Epithelial cell of prostate (primary cell): ENCODE results near the gene LAMTOR1.

ENCODE experiments used
- DNase-seq: peaks from one replicate; pipeline ENCODE4 v3.0.0-alpha.2; 2011; ENCODE audit warnings: low read depth, low spot score
- H3K27ac ChIP-seq: fragments of 450-650 bp; 2 replicates; pipeline ENCODE4 v1.5.1; 2017; ENCODE audit warnings: mild to moderate bottlenecking

Gene LAMTOR1

DNA sequence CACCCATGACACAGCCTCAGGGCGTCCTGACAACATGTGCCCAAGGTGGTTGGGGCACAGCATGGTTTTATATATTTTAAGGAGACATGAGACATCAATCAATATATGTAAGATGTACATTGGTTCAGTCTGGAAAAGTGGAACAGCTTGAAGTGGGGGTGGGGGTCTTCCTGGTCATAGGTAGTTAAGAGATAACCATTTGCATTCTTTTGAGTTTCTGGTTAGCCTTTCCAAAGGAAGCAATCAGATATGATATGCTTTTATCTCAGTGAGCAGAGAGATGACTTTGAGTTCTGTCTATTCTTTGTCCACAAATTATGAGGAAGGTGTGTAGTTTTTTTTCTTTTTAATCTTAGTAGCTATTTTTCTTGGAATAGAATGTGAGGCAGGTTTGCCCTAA lies 19.5 kb upstream of the LAMTOR1 start:
- no peak for DNase-seq
- no peak overlapping the region for H3K27ac ChIP-seq

DNA sequence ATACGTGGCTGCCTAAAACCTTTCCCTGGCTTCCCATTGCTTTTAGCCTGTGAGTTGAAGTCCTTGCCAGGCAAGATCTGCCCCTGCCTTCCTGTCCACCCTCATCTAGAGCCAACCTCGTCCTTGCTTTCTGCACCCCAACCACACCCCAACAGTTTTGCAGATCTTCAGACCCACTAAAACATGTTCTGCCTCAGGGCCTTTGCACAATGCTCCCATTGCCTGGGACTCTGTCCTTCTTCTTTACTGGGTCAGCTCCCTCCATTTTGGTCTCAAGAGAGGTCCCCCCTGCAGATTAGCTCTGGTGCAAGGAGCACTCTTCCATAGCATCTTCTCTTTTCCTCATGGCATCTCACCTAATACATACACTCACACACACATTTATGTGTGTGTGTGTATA lies 17.8 kb upstream of the LAMTOR1 start:
- no peak overlapping the region for H3K27ac ChIP-seq
- no peak for DNase-seq

DNA sequence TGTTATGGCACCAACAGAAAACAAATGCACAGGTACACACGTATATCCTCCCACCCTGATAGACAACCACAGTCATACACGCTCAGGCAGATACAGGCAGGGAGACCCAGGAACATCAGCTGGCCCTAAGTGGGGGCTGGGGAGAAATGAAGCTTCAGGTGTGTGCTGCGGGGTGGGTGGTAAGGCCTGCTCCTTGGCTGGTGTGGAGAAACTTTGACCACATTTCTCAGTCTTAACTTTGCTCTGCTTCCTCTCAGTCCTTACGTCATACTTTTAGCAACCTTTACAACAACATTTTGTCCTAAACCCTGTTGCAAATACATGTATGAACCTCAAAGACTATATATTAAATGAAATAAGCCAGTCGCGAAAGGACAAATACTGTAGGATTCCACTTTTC lies 16.1 kb upstream of the LAMTOR1 start:
- DNase-seq: no peak
- H3K27ac ChIP-seq: no peak overlapping the region

DNA sequence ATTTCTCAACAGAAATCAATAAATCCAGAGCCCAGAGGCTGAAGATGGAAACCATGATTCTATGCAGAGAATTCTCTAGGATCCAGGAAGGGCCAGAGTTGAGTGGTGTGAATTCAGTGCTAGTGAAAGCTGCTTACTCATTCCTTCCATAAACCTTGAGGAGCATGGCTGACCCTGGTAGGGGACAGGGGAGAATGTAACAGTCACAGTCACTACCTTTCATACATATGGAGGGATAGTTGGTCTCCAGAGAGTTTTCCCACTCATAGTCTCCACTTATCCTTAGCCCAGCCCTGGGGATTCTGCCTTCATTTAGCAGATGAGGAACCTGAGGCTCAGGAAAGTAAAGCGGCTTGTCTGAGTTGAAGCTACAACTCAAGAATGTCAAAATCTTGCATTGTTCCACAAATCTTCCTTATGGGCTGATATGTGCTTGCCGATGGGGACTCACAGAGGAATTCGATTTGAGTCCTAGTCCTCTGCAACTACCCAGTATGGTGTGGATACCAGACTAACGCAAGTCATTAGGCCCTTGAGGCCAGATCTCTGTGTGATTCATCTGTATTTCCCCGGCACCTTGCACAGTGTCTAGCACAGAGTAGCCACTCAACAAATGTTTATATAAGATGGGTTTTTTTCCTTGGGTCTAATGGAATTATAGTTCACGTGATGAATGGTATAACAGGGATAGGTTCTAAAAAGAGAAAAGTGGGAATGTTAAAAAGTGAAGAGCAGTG lies 13.1 kb upstream of the LAMTOR1 start:
- no peak for DNase-seq

DNA sequence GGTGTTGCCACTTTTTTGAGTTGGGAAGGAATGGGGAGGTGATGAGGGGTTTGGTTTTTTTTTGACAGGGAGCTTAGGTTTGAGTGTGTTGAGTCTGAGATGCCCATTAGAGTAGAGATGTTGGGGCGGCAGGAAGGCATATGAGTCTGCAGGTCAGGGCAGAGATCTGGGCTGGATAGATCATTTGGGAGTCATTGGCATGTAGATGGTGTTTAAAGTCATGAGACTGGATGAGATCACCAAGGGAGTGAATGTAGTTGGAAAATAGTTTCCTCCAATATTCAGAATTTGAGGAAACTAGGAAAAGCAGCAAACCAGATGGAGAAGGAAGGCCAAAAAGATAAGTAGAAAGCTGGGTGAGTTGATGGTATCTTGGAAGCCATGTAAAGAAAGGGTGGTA lies 11.5 kb upstream of the LAMTOR1 start:
- peak overlapping the region; percentile 99 for H3K27ac ChIP-seq
- peak; percentile 27 for DNase-seq

More for the DNA sequence above, 13.1 kb upstream of the LAMTOR1 start:
- peak overlapping the region; percentile 99 for H3K27ac ChIP-seq

DNA sequence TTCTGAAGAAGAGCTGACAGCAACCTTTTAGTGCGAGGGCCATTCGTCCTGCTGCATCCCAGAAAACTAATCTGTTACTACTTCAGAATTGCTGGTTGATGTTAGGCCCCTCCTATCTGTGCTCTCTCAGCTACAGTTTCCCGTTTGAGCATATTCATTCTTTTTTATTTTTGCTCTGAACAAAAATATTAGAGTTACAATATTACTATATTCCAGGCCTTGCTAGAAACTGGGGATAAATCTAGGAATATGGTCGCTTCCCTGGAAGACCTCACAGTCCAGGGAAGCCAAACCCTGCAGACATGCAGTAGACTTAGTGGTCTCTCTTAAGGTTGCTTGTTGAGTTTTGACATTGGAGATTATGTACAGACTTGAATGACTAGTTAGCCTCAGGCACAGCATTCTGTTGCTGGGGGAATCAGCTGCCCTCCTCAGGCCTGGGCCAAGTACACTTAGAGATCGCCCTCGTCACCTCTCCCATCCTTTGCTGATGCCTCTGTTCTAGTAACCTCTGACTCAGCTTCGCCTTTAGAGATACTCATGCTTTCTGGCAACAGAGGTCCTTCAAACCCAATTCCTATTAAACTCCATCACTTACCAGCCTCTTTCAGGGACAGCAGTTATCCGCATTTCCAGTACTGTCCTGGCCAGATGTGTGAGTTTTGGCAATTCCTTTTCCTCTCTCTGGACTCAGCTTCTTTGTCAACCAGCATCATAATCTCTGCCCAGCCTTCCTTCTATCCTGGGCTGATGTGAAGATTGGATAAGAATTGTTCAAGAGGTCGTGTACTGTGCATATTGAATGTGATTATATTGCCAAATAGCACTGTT lies 10.1 kb upstream of the LAMTOR1 start:
- peak overlapping the region; percentile 99 for H3K27ac ChIP-seq
- peak; percentile 20 for DNase-seq

DNA sequence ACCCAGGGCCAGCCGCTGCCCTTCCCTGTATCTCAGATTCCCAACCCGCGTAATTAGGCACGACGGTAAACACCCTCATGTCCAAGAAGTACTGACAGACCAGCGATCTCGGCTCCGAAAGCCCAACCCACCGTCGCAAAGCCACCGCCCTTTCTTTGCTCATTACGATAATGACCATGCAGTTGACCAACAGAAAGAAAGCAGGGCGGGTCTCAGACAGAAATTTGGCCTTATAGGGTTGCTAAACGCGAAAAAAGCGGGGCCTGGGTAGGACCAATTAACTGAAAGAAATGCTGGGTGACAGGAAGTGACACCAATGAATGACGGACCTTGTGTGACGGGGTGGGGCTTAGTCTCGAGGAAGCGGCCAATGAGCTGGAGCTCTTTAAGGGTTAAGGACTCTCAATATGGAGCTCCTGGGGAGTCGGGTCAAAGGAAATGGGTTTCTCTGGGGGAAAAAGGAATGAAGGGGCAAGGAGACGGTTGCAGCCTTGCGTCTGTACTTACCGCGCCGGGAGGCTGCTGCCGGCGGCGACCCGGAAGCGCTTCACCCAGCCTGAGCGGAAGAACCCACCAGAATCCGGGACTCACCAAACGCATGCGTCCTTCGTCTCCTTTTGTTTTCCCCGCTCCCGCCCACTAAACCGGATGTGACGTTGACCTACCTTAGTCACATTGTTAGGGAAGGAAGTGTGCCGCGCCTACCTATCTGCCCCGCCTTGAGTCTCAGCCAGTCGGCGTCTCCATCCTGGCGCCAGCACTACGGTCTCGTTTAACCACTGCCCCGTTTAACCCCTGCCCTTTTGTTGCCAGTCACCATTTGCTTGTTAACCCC lies 9.3 kb upstream of the LAMTOR1 start, which contains the start of gene ANAPC15:
Gene ANAPC15 (minus strand): TSS at position 553 of the 835 bp plus-strand sequence. CDS start 1,419 bp downstream, outside the sequence.
- H3K27ac ChIP-seq: peak within 1 kb of the TSS; percentile 99
- peak; percentile 98 for DNase-seq

DNA sequence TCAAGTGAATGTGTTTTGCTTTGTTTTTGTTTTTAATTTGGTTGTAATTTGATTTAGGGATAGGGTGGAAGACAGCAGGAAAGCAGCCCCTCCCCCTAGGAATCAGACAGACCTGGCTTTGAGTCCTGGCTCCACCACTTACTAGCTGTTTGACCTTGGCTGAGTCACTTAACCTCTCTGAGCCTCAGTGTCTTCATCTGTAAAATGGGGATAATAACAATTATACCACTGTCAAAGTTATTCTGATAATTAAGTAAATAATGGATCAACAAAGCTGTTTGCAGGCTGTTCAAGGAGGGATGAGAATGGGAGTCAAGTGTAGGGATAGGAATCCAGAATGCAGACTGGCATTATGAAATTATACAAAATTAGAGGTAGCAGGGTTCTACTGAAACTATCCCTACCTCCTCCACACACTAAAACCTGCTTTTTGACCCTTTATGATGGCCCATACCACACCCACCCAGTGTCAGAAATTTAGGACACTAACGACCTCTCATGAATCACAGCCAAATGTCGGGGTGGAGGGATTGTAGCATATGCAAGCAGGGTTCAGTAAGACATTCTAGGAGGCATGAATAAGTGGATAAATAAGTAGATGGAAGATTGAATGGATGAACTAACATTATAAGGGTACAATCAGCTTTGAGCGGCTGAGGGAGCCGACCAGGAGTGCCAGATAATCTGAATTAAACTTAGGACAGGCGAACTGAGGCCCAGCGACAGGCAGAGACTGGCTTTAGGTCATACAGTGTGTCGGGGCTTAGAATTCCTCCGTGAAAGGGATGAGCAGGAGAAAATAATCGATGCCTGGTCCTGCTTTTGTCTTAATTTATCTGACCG lies 8.4 kb upstream of the LAMTOR1 start:
- H3K27ac ChIP-seq: peak overlapping the region; percentile 99
- no peak for DNase-seq

DNA sequence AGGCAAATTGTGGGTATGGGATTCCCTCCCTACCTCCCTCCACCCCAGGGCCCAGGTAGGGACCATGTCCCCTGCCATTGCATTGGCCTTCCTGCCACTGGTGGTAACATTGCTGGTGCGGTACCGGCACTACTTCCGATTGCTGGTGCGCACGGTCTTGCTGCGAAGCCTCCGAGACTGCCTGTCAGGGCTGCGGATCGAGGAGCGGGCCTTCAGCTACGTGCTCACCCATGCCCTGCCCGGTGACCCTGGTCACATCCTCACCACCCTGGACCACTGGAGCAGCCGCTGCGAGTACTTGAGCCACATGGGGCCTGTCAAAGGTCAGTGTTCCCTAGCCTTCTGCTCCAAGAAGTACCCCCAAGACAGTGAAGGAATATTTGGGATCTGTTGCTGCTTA lies 2.8 kb upstream of the LAMTOR1 start, which contains the start of gene TOMT:
Gene TOMT (plus strand): TSS at position 37 of the 400 bp plus-strand sequence. CDS start 28 bp downstream, at position 65.
- DNase-seq: no peak
- H3K27ac ChIP-seq: no peak within 1 kb of the TSS

DNA sequence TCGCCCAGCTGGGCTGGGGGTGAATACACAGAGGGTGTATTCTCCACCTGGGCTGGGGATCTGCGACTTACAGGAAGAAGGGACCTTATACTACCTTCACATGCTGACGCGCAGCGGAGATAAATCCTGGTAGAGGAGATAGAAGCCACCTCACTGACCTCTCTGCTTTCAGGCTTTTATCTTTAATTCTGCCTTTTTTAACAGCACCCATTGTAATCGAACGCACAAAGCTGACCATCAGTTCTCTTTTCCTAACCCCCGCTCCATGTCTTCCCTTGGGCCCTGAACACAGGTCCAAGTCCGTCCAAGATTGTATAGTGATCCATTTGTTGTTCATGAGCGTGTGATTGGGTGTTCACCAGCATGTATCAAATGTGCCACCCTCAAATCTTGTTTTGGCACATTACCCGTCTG lies 664 bp upstream of the LAMTOR1 start:
- peak overlapping the region; percentile 94 for H3K27ac ChIP-seq
- DNase-seq: no peak

DNA sequence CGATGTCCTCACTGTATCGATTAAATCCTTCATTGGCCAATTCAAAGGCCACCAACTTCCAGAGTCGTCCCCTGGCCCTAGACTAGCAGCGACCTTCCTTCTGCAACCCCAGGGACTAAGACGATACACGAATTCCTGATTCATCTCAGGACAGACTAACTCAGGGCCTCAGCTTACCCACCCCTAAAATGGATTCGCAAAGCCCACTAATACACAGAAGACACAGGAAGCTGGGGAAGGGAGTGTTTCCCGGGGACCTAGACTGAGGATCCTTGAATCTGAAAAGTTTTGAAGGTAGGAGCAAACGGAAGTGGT lies 509 bp downstream of the LAMTOR1 start:
- peak overlapping the region; percentile 94 for H3K27ac ChIP-seq
- no peak for DNase-seq

DNA sequence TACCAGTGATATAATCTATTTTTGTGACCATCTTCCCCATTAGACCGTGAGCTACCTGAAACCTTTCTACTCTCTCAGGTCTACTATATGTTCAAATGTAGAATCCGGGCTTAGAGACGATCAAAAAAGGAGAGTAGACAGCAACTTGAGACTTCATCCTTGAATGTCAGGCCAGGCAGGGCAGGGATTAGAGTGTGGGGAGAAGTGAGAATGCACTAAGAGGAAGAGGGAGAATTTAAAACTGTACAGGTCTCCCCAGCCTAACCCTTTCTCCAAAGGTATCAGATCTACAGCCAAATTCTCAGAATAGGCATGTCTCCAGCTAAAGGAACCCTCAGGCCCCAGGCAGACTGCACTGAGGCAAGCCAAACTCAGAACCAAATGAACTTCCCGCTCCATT lies 935 bp downstream of the LAMTOR1 start:
- peak overlapping the region; percentile 94 for H3K27ac ChIP-seq
- DNase-seq: no peak

DNA sequence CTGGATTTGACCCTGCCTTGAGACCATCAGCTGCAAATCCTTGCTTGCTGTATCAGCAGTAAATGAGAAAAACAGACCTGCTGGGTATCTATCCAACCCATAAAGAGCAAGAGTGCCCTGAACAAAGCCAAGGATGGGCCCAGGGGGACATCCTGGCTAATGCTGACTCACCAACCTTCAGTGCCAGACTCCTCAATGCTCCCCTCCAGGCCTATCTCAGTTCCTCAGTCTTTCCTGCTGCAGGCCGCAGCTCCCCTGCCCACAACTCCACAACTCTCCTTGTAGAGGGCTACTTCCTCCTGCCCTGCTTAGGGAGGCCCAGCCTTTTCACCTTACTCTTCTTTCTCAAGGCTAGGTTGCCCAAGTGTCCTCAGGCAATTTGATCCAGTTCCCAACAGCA lies 2.6 kb downstream of the LAMTOR1 start:
- DNase-seq: no peak
- H3K27ac ChIP-seq: peak overlapping the region; percentile 94

DNA sequence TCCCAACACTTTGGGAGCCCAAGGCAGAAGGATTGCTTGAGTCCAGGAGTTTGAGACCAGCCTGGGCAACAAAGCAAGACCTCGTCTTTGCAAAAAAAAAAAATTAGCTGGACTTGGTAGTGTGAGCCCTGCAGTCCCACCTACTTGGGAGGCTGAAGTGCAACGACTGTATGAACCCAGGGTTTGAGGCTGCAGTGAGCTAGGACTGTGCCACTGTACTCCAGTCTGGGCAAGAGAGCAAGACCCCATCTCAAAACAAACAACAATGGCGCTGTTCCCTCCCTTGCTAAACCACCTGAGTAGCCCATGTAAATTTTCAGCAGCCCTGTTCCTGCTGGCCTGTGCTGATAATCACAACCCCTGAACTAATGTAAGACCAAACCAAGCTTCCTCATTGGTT lies 3.1 kb downstream of the LAMTOR1 start:
- H3K27ac ChIP-seq: peak overlapping the region; percentile 94
- DNase-seq: no peak

DNA sequence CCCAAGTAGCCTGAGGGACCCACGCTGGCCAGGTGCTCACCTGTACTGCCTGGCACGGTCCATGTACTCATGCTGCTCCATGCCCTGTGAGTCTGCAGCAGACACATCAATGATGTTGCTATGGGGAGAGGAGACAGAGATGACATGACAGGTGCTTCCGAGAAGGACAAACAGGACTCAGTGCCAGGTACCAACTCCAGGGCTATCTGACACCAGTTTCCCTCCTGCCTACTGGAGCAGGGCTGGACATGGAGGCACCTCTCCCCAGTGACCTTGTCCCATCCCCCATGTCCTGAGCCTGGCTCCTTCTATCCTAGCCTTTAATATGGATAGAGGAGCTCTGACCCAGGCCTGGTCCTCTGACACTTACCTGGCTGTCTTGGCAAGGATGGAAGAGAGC lies 4.4 kb downstream of the LAMTOR1 start:
- no peak for DNase-seq
- no peak overlapping the region for H3K27ac ChIP-seq

DNA sequence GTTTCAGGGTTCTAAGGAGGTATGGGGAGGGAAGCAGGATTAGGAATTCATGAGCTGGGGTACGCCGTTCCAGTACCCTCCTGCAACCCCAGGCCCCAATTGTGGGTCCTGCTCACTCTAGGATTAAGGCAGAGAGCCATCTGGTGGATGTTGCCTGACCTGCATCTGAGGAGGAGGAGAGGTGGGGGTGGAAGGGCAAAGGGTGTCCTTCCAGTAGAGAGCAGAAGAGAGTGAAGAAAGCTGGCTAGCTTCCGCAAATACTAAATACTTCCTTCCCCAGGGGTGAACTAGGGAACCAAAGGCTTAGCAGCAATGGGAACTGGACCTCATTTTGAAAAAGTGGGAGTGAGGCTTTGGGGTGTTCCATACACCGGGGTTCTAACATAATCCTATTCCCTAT lies 11.8 kb downstream of the LAMTOR1 start:
- H3K27ac ChIP-seq: peak overlapping the region; percentile 20
- DNase-seq: no peak

DNA sequence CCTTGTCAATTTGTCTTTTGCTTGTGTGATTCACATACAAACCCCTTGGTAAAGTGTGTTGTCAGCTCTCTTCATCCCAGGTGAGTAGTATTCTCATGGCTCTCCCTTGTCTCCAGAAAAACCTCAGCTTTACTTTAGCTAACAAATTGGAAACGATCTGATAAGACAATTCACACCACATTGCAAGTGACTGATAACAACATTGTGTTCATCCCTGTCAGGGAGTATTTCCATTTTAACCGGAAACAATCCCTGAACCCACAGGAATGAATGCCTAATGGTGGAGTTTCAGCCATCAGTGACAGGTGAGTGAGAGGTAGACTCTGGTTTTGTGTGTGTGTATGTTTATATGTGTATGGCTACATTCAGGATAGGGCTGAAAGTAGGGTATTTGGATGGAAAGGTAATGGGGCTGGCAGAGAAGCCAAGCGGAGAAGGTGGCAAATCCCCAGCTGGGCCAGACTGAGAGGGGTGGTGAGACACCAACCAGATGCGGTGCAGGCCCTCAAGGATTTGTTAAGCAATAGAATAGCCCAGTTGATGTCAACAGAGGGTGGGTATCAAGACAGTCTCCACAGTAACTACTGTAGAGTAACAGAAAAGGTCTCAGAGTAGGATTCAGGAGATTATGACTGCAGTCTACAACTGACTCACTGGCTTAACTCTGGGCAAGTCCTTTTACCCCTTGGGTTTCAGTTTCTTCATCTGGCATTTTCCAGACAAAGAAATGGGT lies 14.9 kb downstream of the LAMTOR1 start:
- H3K27ac ChIP-seq: no peak overlapping the region
- DNase-seq: no peak

DNA sequence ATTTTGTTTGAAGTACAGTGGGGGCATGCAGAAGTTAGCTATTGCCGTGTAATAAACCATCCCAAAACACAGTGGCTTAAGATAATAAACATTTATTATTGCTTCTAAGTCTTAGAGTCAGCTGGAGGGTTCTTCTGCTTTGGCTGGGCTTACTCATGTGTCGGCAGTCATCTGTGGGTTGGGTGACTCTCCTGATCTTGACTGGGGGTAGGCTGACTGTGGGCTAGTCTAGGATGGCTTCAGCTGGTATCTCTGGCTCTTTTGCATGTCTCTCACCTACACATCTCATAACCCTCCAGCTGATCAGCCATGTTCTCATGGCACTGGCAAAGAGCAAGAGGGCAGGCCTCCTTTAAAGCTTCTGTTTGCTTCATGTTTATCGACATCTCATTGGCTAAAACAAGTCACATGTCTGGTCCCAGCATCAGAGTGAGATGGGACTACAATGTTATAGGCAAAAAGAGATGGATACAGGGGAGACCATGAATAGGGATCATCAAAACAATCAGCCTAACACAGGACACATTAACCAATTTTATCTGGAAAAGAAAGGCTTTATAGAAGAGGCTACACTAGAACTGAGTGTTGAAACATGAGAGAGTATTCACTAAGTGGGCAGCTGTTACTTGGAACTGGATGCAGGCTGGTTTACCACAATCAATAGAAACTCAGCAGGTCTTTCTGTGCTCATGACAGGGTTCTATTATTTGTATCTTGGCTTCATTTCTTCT lies 17.3 kb downstream of the LAMTOR1 start:
- DNase-seq: no peak
- no peak overlapping the region for H3K27ac ChIP-seq
